ENCODE data around the gene SFMBT1. TPM values are rescaled to one million over a fixed set of nuclear protein-coding genes. Genes with fewer than 3 reads are reported as not detected.

The SFMBT1 gene
- total and polyA plus RNA-seq, 2 of the 8 experiments (the other 6 are each of a cell fraction or from before 2014, with no cell fraction given) = 8.1 to 16.8 TPM

- TF ChIP-seq NANOG (IDR thresholded peaks at IDR 0.05; ENCODE audit: insufficient read depth, low read depth, low read length, poor library complexity, severe bottlenecking) (no peak), SRF (IDR thresholded peaks at IDR 0.05; ENCODE audit: low read depth, low read length) (no peak), GTF2F1 (IDR thresholded peaks at IDR 0.05; ENCODE audit: borderline replicate concordance, low read depth, low read length) (no peak), RAD21 (IDR thresholded peaks at IDR 0.05 in 1 of 2, conservative IDR thresholded peaks at IDR 0.05 in 1 of 2; ENCODE audit: low read depth in 2 of 2, low read length in 2 of 2) (no peak), SP2 (IDR thresholded peaks at IDR 0.05; ENCODE audit: low read length) (no peak), ASH2L (IDR thresholded peaks at IDR 0.05; ENCODE audit: low read length) (no peak), TAF7 (optimal IDR thresholded peaks at IDR 0.05; ENCODE audit: borderline replicate concordance, low read depth, low read length) (no peak), SUZ12 (IDR thresholded peaks at IDR 0.05; ENCODE audit: low read length) (no peak)
Observed at GRCh38 chr3:53024315-53024714, 21.6 kb downstream of the SFMBT1 start (continued).
